ENCODE measurements around the gene VDR. TPM values are rescaled to one million over a fixed set of nuclear protein-coding genes. Genes with fewer than 3 reads are reported as not detected.

VDR gene
- total and polyA plus RNA-seq, 8 donors, result 1.1 to 32.1 (median 2.2) TPM

- Histone ChIP-seq H3K36me3 (peaks cover 0 to 54% of the 10 kb centered on the region in 2 donors), H3K4me1 (peaks cover 0 to 12% of the 10 kb centered on the region in 2 donors), H3K4me3 (no peak overlapping the region), H3K9me3 (no peaks in the 10 kb centered on the region), H3K27ac (no peak overlapping the region), H3K27me3 (no peaks in the 10 kb centered on the region)
- no peak for ATAC-seq
- TF ChIP-seq, protein P1, sequence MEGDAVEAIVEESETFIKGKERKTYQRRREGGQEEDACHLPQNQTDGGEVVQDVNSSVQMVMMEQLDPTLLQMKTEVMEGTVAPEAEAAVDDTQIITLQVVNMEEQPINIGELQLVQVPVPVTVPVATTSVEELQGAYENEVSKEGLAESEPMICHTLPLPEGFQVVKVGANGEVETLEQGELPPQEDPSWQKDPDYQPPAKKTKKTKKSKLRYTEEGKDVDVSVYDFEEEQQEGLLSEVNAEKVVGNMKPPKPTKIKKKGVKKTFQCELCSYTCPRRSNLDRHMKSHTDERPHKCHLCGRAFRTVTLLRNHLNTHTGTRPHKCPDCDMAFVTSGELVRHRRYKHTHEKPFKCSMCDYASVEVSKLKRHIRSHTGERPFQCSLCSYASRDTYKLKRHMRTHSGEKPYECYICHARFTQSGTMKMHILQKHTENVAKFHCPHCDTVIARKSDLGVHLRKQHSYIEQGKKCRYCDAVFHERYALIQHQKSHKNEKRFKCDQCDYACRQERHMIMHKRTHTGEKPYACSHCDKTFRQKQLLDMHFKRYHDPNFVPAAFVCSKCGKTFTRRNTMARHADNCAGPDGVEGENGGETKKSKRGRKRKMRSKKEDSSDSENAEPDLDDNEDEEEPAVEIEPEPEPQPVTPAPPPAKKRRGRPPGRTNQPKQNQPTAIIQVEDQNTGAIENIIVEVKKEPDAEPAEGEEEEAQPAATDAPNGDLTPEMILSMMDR (IDR thresholded peaks at IDR 0.05), result no peak
- DNase-seq, result no peak
- intact Hi-C loops (cut with DNase I), result no loop called here
Measured at GRCh38 chr12:47863467-47863866, 41.3 kb downstream of the VDR start.

DNA sequence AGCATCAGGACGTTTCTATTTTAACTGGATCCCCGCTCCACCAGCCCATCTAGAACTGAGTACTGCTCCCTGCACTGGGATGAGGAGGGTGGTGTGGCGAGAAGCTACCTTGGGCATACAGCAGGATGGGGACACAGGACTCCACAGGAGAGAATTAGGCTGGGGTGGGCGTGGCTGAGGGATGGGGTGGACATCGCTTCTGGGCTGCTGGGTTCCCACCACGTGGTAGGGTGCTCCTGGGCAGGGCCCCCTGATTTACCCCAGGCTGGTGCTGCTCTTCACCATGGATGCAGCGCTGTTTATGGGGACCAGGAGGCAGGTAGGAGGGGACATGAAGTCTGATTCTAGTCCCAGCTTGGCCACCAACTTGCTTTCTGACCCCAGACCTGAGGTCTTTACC lies 41.9 kb downstream of the VDR start:
- DNase-seq (no peak), ATAC-seq (no peak)
- Histone ChIP-seq H3K27me3 (no peaks in the 10 kb centered on the region), H3K27ac (no peak overlapping the region), H3K36me3 (peaks cover 0 to 60% of the 10 kb centered on the region in 2 donors), H3K9me3 (no peaks in the 10 kb centered on the region), H3K4me3 (no peak overlapping the region), H3K4me1 (peaks cover 0 to 6% of the 10 kb centered on the region in 2 donors)
- intact Hi-C loops (cut with DNase I), result no loop called here
- TF ChIP-seq, protein P1 (IDR thresholded peaks at IDR 0.05), result no peak

GRCh38 chr12:47862167-47862750 lies 42.5 kb downstream of the VDR start:
- ATAC-seq (no peak), DNase-seq (no peak)
- H3K27me3 ChIP-seq, result no peaks in the 10 kb centered on the region
- H3K9me3 ChIP-seq, result no peaks in the 10 kb centered on the region
- TF ChIP-seq, protein P1 (IDR thresholded peaks at IDR 0.05), result no peak
- no peak overlapping the region for H3K4me3 ChIP-seq
- H3K4me1 ChIP-seq, result no peaks in the 10 kb centered on the region
- peaks cover 0 to 66% of the 10 kb centered on the region in 2 donors for H3K36me3 ChIP-seq
- no peak overlapping the region for H3K27ac ChIP-seq
- intact Hi-C loops (cut with DNase I), result no loop called here

DNA sequence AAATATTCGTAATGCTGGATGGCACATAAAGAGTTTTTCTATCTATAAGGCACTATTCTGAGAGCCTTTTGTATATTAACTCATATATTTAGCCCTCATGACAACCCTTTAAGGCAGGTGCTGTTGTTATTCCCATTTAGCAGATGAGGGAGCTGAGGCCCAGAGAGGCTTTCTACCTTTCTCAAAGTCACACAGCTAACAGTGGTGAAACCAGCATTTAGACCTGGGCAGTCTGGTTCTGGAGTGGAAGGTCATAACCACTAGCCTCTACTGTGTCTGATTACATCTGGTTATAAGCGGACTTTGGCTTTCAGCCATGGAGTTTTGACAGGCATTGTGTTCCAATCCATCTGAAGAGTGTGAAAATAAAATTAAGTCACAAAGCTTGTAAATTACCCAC lies 43.9 kb downstream of the VDR start:
- no peaks in the 10 kb centered on the region for H3K27me3 ChIP-seq
- peaks cover 0 to 78% of the 10 kb centered on the region in 2 donors for H3K36me3 ChIP-seq
- DNase-seq (no peak), ATAC-seq (no peak)
- H3K4me3 ChIP-seq, result no peak overlapping the region
- TF ChIP-seq, protein P1 (IDR thresholded peaks at IDR 0.05), result no peak
- H3K27ac ChIP-seq, result no peak overlapping the region
- intact Hi-C loops (cut with DNase I), result no loop called here
- peaks cover 0 to 4% of the 10 kb centered on the region in 2 donors for H3K4me1 ChIP-seq
- H3K9me3 ChIP-seq, result no peaks in the 10 kb centered on the region

GRCh38 chr12:47860279-47860841 lies 44.4 kb downstream of the VDR start:
- no peaks in the 10 kb centered on the region for H3K9me3 ChIP-seq
- H3K4me3 ChIP-seq, result no peak overlapping the region
- no peaks in the 10 kb centered on the region for H3K27me3 ChIP-seq
- H3K27ac ChIP-seq, result no peak overlapping the region
- intact Hi-C loops (cut with DNase I), result no loop called here
- ATAC-seq (no peak), DNase-seq (no peak)
- peaks cover 0 to 4% of the 10 kb centered on the region in 2 donors for H3K4me1 ChIP-seq
- TF ChIP-seq, protein P1 (IDR thresholded peaks at IDR 0.05), result no peak
- H3K36me3 ChIP-seq, result peaks cover 0 to 83% of the 10 kb centered on the region in 2 donors

Data from left lung (tissue), 10 donors.